Heart left ventricle (tissue), 16 donors: ENCODE data around the gene JOSD2. TPM values are rescaled to one million over a fixed set of nuclear protein-coding genes. Genes with fewer than 3 reads are reported as not detected.

Source experiments
- ATAC-seq, 4 donors: fragments of 200-7000 bp; cut with Tn5 transposase; one replicate each; pipeline ENCODE4 v1.9.1; 2020 to 2022; ENCODE audit warnings: moderate library complexity in 4 of 4, mild to moderate bottlenecking in 3 of 4, moderate number of reproducible peaks in 1 of 4
- DNase-seq, 5 donors: peaks; one replicate each; pipeline ENCODE4 v3.0.0-alpha.2; 2020
- H3K27ac ChIP-seq, 12 donors: fragments of 200-600 bp; sonication (generic) in 4 of 12; one replicate each; pipeline versions ENCODE4 v1.5.0 to v1.8.0; 2016 to 2022; ENCODE audit warnings: mild to moderate bottlenecking in 2 of 12
- H3K27me3 ChIP-seq, 9 donors: fragments of 200-600 bp; sonication (generic) in 2 of 9; one replicate each; pipeline versions ENCODE4 v1.5.1 to v1.8.0; 2016 to 2022; ENCODE audit warnings: mild to moderate bottlenecking in 3 of 9
- H3K36me3 ChIP-seq, 9 donors: fragments of 200-600 bp; sonication (generic) in 2 of 9; one replicate each; pipeline versions ENCODE4 v1.5.0 to v1.8.0; 2018 to 2022; ENCODE audit warnings: mild to moderate bottlenecking in 2 of 9
- H3K4me1 ChIP-seq, 12 donors: fragments of 200-600 bp; sonication (generic) in 4 of 12; one replicate each; pipeline versions ENCODE4 v1.5.0 to v1.8.0; 2016 to 2022; ENCODE audit warnings: mild to moderate bottlenecking in 3 of 12
- H3K4me3 ChIP-seq, 12 donors: fragments of 200-600 bp; sonication (generic) in 4 of 12; one replicate each; pipeline versions ENCODE4 v1.5.0 to v1.8.0; 2017 to 2022; ENCODE audit warnings: mild to moderate bottlenecking in 9 of 12, moderate library complexity in 4 of 12
- H3K9me3 ChIP-seq, 12 donors: fragments of 200-600 bp; sonication (generic) in 4 of 12; one replicate each; pipeline versions ENCODE4 v1.5.0 to v1.8.0; 2016 to 2022; ENCODE audit warnings: mild to moderate bottlenecking in 1 of 12
- CTCF ChIP-seq, 12 donors: fragments of 200-600 bp; sonication (generic) in 4 of 12; IDR thresholded peaks; one replicate each; pipeline versions ENCODE4 v1.5.0 to v1.8.0; 2018 to 2022; ENCODE audit warnings: antibody characterized with exemption in 12 of 12, mild to moderate bottlenecking in 5 of 12
- POLR2A ChIP-seq, 2 donors: fragments of 450-650 bp; IDR thresholded peaks; one replicate each; pipeline ENCODE4 v1.6.1; 2017; ENCODE audit warnings: antibody characterized with exemption in 2 of 2, mild to moderate bottlenecking in 2 of 2, moderate library complexity in 2 of 2
- WGBS, 4 donors: extraction: QIAGEN DNeasy Blood & Tissue Kit in 2 of 4; methylation state at CpG; one replicate each; pipeline versions ENCODE4 v1.1.5 to v1.1.7; 2013 to 2018; 5-methylcytosine and 5-hydroxymethylcytosine counted together
- intact Hi-C, 10 donors: fragments of 100-400 bp; cut with DNase I; formaldehyde crosslinking; loops; one replicate each; pipeline versions ENCODE4 v1.11.1 to v1.14.2; 2022
- polyA plus RNA-seq, 2 donors: library from polyadenylated mRNA; stranded (reverse); fragments of 200-250 nt; gene quantifications; one replicate each; pipeline ENCODE4 v1.2.3, GENCODE V29; 2013
- total RNA-seq, 9 donors: library from RNA; depleted of rRNA in 2 of 9; stranded (reverse); fragments of >200 nt in 2 of 9; fragmentation: NEBNext Ultra II Directional in 3 of 9; extraction: Animal tissue kit (Norgen Biotek cat#: 25700) in 3 of 9; gene quantifications; one replicate each; pipeline versions ENCODE4 v1.1.0 to v1.2.4, GENCODE V29; 2016 to 2023
- donor health status: ischemic (EF 13 %, LVEDD 7.1; RV severe dilation, severe dysfunction).
- donor health status: healthy with polysubstance abuse.
- donor health status: DM: no; HTN: yes; CAD: no.
- donor health status: DM: no; HTN: no; CAD: no.
- donor health status: ischemic (EF 25% LVEDD 6.9; RV normal size, moderate dysfunction).
- donor health status: ischemic (EF 25% LVEDD 5.7; RV mildly dilated, moderate dysfunction).
- donor health status: healthy.
- donor health status: DM: yes; HTN: yes; CAD: no.
- donor health status: ischemic (EF 35%, LVEDD 5.7; RV mildly dilated, moderate dysfunction).
- donor health status: nonischemic (EF 11% LVEDD 7.7; RV severe dilation, severe dysfunction).
- donor health status: DM: yes; HTN: yes; CAD: no.
- donor health status: PGD.
- donor health status: ischemic (EF 29% LVEDD 5.4; RV normal size, mild dysfunction).
- donor health status: nonischemic (EF 23%, LVEDD 6.1; RV moderate dilation, normal function).

The JOSD2 gene
- total and polyA plus RNA-seq, 11 donors: 18.7 to 49.7 (median 30.8) TPM

GRCh38 chr19:50505856-50506611, 5.0 kb downstream of the JOSD2 start:
- no peak overlapping the region for H3K4me3 ChIP-seq
- peak in 1 of 5 donors; percentile 63 for DNase-seq
- H3K27ac ChIP-seq: no peak overlapping the region
- intact Hi-C loops: no loop called here
- no peak for ATAC-seq
- peaks cover 0 to 11% (median 0%) of the 10 kb centered on the region in 9 donors for H3K36me3 ChIP-seq
- 81 to 94% (median 93%) methylated on average over 14 to 30 of the region's 30 CpGs for WGBS, 4 donors
- peaks cover 0 to 22% (median 8%) of the 10 kb centered on the region in 12 donors for H3K4me1 ChIP-seq
- TF ChIP-seq CTCF (IDR thresholded peaks at IDR 0.05): no peak
- TF ChIP-seq POLR2A (IDR thresholded peaks at IDR 0.05): no peak
- no peaks in the 10 kb centered on the region for H3K27me3 ChIP-seq
- no peaks in the 10 kb centered on the region for H3K9me3 ChIP-seq

- H3K9me3 ChIP-seq: no peaks in the 10 kb centered on the region
- intact Hi-C loops: no loop called here
- WGBS, 4 donors: 36 to 46% (median 41%) methylated on average over 25 of the region's 25 CpGs
- ATAC-seq (peak; percentile 56 to 64 (median 60)), DNase-seq (peak; percentile 79 to 90 (median 82))
- peaks cover 0 to 11% (median 0%) of the 10 kb centered on the region in 9 donors for H3K36me3 ChIP-seq
- peak overlapping the region; percentile 78 to 100 (median 93) for H3K27ac ChIP-seq
- TF ChIP-seq POLR2A (IDR thresholded peaks at IDR 0.05) (peak; percentile 20 to 76), CTCF (IDR thresholded peaks at IDR 0.05) (no peak)
- H3K4me3 ChIP-seq: peak overlapping the region; percentile 6 to 67 (median 51)
- H3K4me1 ChIP-seq: peaks cover 0 to 8% (median 0%) of the 10 kb centered on the region in 12 donors
- no peaks in the 10 kb centered on the region for H3K27me3 ChIP-seq
Observed at GRCh38 chr19:50501568-50502475, 9.2 kb downstream of the JOSD2 start.

GRCh38 chr19:50501186-50501567, 9.8 kb downstream of the JOSD2 start:
- peaks cover 0 to 8% (median 0%) of the 10 kb centered on the region in 12 donors for H3K4me1 ChIP-seq
- intact Hi-C loops: no loop called here
- TF ChIP-seq POLR2A (IDR thresholded peaks at IDR 0.05): no peak
- TF ChIP-seq CTCF (IDR thresholded peaks at IDR 0.05): no peak
- peak; percentile 2 to 12 (median 5) for ATAC-seq
- peaks cover 0 to 8% (median 0%) of the 10 kb centered on the region in 9 donors for H3K36me3 ChIP-seq
- DNase-seq: peak in 2 of 5 donors; percentile 63 to 68
- peak overlapping the region; percentile 78 to 100 (median 93) for H3K27ac ChIP-seq
- WGBS, 4 donors: 38 to 50% (median 48%) methylated on average over 12 of the region's 12 CpGs
- peak overlapping the region; percentile 6 to 67 (median 51) for H3K4me3 ChIP-seq
- H3K27me3 ChIP-seq: no peaks in the 10 kb centered on the region
- H3K9me3 ChIP-seq: no peaks in the 10 kb centered on the region
